A549 (cell line): ENCODE measurements around the gene ANGPTL5.

Experiments
- BHLHE40 ChIP-seq: IDR thresholded peaks from 2 replicates; pipeline ENCODE4 v1.6.1; 2012; ENCODE audit warnings: low read depth, low read length, inconsistent platforms
- CHD2 ChIP-seq: fragments of 150-350 bp; IDR thresholded peaks from 2 replicates; pipeline ENCODE4 v1.6.1; 2014; ENCODE audit warnings: low read length; ENCODE audit not compliant: partially characterized antibody
- MAZ ChIP-seq: fragments of 150-350 bp; IDR thresholded peaks from 2 replicates; pipeline ENCODE4 v1.6.1; 2014; ENCODE audit warnings: antibody characterized with exemption, low read depth, low read length, borderline replicate concordance
- NPAS2 ChIP-seq: fragments of 250-450 bp; sonication (Bioruptor Pico); IDR thresholded peaks from 2 replicates; pipeline ENCODE4 v1.8.0; 2022; ENCODE audit warnings: mild to moderate bottlenecking, moderate library complexity, borderline replicate concordance
- RAD21 ChIP-seq, 2 experiments: fragments of >200 bp in 1 of 2; sonication (Bioruptor Twin) in 1 of 2; formaldehyde crosslinking in 1 of 2; IDR thresholded peaks in 1 of 2; conservative IDR thresholded peaks in 1 of 2; 2 replicates in 1 of 2; 3 replicates in 1 of 2; pipeline ENCODE4 v1.6.1; 2012 to 2018; ENCODE audit warnings: inconsistent platforms in 1 of 2
- TF ChIP-seq, protein P1 (sequence below): fragments of >200 bp; sonication (Bioruptor Twin); formaldehyde crosslinking; IDR thresholded peaks from 3 replicates; pipeline ENCODE4 v1.5.1; 2016
- TF ChIP-seq, protein P2 (sequence below): fragments of 450-650 bp; IDR thresholded peaks from 2 replicates; pipeline ENCODE4 v1.6.1; 2014; ENCODE audit warnings: antibody characterized with exemption

DNA sequence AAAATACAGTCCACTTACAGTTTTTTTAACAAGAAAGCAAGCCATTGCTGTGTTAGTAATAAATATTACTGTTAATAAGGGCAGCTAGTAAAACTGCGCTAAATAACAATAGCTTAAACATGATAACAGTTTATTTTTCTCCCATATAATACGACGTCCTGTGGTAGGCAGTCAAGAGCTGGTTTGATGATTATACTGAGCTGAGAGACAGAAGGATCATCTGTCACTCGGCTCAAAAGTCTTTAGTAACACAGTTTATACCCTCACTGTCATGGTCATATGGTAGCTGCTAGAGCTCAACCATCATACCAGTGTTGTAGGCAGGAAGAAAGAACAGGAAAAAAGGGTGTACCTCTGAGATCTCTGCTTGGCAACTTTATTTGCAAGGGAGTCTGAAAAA, 29.1 kb upstream of the ANGPTL5 start:
- TF ChIP-seq, protein P1, sequence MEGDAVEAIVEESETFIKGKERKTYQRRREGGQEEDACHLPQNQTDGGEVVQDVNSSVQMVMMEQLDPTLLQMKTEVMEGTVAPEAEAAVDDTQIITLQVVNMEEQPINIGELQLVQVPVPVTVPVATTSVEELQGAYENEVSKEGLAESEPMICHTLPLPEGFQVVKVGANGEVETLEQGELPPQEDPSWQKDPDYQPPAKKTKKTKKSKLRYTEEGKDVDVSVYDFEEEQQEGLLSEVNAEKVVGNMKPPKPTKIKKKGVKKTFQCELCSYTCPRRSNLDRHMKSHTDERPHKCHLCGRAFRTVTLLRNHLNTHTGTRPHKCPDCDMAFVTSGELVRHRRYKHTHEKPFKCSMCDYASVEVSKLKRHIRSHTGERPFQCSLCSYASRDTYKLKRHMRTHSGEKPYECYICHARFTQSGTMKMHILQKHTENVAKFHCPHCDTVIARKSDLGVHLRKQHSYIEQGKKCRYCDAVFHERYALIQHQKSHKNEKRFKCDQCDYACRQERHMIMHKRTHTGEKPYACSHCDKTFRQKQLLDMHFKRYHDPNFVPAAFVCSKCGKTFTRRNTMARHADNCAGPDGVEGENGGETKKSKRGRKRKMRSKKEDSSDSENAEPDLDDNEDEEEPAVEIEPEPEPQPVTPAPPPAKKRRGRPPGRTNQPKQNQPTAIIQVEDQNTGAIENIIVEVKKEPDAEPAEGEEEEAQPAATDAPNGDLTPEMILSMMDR, result no peak
- TF ChIP-seq RAD21 (conservative IDR thresholded peaks at IDR 0.05 in 1 of 2, IDR thresholded peaks at IDR 0.05 in 1 of 2) (no peak), CHD2 (no peak), NPAS2 (CRISPR knock-in tag) (no peak), BHLHE40 (no peak), MAZ (no peak)
- TF ChIP-seq, protein P2, sequence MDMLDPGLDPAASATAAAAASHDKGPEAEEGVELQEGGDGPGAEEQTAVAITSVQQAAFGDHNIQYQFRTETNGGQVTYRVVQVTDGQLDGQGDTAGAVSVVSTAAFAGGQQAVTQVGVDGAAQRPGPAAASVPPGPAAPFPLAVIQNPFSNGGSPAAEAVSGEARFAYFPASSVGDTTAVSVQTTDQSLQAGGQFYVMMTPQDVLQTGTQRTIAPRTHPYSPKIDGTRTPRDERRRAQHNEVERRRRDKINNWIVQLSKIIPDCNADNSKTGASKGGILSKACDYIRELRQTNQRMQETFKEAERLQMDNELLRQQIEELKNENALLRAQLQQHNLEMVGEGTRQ, result no peak
